Neural cell (in vitro differentiated cells): Measurements from ENCODE around the gene PRKAG2. TPM values are rescaled to one million over a fixed set of nuclear protein-coding genes. Genes with fewer than 3 reads are reported as not detected.
"Not testable (repeated sequence)": the region's sequence is repeated elsewhere in the genome, so short reads cannot be mapped to it uniquely, and the experiment has no call there.

Experiments used
- H2AFZ ChIP-seq: fragments of 200-600, 300-800 bp; sonication (generic), shearing (Covaris generic); 2 replicates; pipeline ENCODE4 v1.6.0; 2014; ENCODE audit warnings: low read depth, mild to moderate bottlenecking, antibody characterized with exemption, low read length, moderate library complexity
- H3F3A ChIP-seq: fragments of 200-600 bp; shearing (Covaris generic); 2 replicates; pipeline ENCODE4 v1.6.1; 2016; ENCODE audit warnings: mild to moderate bottlenecking, moderate library complexity, mixed read lengths, antibody characterized with exemption, low read length; ENCODE audit not compliant: insufficient read depth, poor library complexity, severe bottlenecking
- H3K27ac ChIP-seq: fragments of 200-600, 300-800 bp; sonication (generic), shearing (Covaris generic); 2 replicates; pipeline ENCODE4 v1.5.1; 2014; ENCODE audit warnings: mild to moderate bottlenecking, low read length, moderate library complexity
- H3K27me3 ChIP-seq: fragments of 300-800, 200-600 bp; sonication (generic), shearing (Covaris generic); 2 replicates; pipeline ENCODE4 v1.6.0; 2014; ENCODE audit warnings: mild to moderate bottlenecking, low read depth, low read length, moderate library complexity; ENCODE audit not compliant: insufficient read depth
- H3K36me3 ChIP-seq: fragments of 300-800, 200-600 bp; sonication (generic), shearing (Covaris generic); 2 replicates; pipeline ENCODE4 v1.5.1; 2014; ENCODE audit warnings: mild to moderate bottlenecking, antibody characterized with exemption, low read length, moderate library complexity; ENCODE audit not compliant: insufficient read depth
- H3K4me2 ChIP-seq: fragments of 300-800, 200-600 bp; sonication (generic), shearing (Covaris generic); 2 replicates; pipeline ENCODE4 v1.6.0; 2014; ENCODE audit warnings: mild to moderate bottlenecking, low read length
- H3K4me3 ChIP-seq: fragments of 300-800, 200-600 bp; sonication (generic), shearing (Covaris generic); 2 replicates; pipeline ENCODE4 v1.5.1; 2014; ENCODE audit warnings: mild to moderate bottlenecking, low read length, moderate library complexity
- H3K79me2 ChIP-seq: fragments of 200-600 bp; shearing (Covaris generic); replicated peaks from 2 replicates; pipeline ENCODE4 v1.6.0; 2014; ENCODE audit warnings: mild to moderate bottlenecking, low read length, moderate library complexity; ENCODE audit not compliant: insufficient read depth
- H3K9ac ChIP-seq: fragments of 300-800, 200-600 bp; sonication (generic), shearing (Covaris generic); 2 replicates; pipeline ENCODE4 v1.6.1; 2016; ENCODE audit warnings: mild to moderate bottlenecking, low read length, mixed read lengths
- H3K9me2 ChIP-seq: fragments of 200-600 bp; shearing (Covaris generic); 2 replicates; pipeline ENCODE4 v1.6.1; 2016; ENCODE audit warnings: mild to moderate bottlenecking, low read length, mixed read lengths; ENCODE audit not compliant: insufficient read depth
- H3K9me3 ChIP-seq: fragments of 200-600, 300-800 bp; sonication (generic), shearing (Covaris generic); 2 replicates; pipeline ENCODE4 v1.6.1; 2016; ENCODE audit warnings: mild to moderate bottlenecking, mixed run types, low read length, moderate library complexity, mixed read lengths
- H4K20me1 ChIP-seq: fragments of 200-600 bp; shearing (Covaris generic); 2 replicates; pipeline ENCODE4 v1.6.1; 2016; ENCODE audit warnings: mild to moderate bottlenecking, mixed run types; ENCODE audit not compliant: insufficient read depth
- CTCF ChIP-seq: fragments of 450-650 bp; IDR thresholded peaks from 2 replicates; pipeline ENCODE4 v1.5.1; 2014; ENCODE audit warnings: antibody characterized with exemption, mild to moderate bottlenecking, moderate library complexity; ENCODE audit not compliant: poor library complexity, severe bottlenecking
- EP300 ChIP-seq: fragments of 450-650 bp; conservative IDR thresholded peaks from 2 replicates; pipeline ENCODE4 v1.6.1; 2014; ENCODE audit warnings: antibody characterized with exemption, mild to moderate bottlenecking, moderate library complexity; ENCODE audit not compliant: poor library complexity, severe bottlenecking
- EZH2 ChIP-seq: fragments of 200-600, 300-800 bp; shearing (Covaris generic), sonication (generic); IDR thresholded peaks from 2 replicates; pipeline ENCODE4 v1.6.1; 2014; ENCODE audit warnings: antibody characterized with exemption, low read length, borderline replicate concordance, mild to moderate bottlenecking; ENCODE audit not compliant: insufficient read depth, poor library complexity, severe bottlenecking
- MXI1 ChIP-seq: fragments of 450-650 bp; conservative IDR thresholded peaks from 2 replicates; pipeline ENCODE4 v1.6.1; 2014; ENCODE audit warnings: antibody characterized with exemption, mild to moderate bottlenecking; ENCODE audit not compliant: poor library complexity, severe bottlenecking
- POLR2AphosphoS5 ChIP-seq: IDR thresholded peaks from 2 replicates; pipeline ENCODE4 v1.6.1; 2012
- RAD21 ChIP-seq: fragments of 450-650 bp; conservative IDR thresholded peaks from 2 replicates; pipeline ENCODE4 v1.6.1; 2014; ENCODE audit warnings: antibody characterized with exemption, mild to moderate bottlenecking, moderate library complexity
- REST ChIP-seq: IDR thresholded peaks from 2 replicates; pipeline ENCODE4 v1.6.1; 2012; ENCODE audit warnings: borderline replicate concordance
- SMC3 ChIP-seq: fragments of 450-650 bp; conservative IDR thresholded peaks from 2 replicates; pipeline ENCODE4 v1.6.1; 2014; ENCODE audit warnings: antibody characterized with exemption, mild to moderate bottlenecking, moderate library complexity; ENCODE audit not compliant: poor library complexity
- TAF1 ChIP-seq: IDR thresholded peaks from 2 replicates; pipeline ENCODE4 v1.6.1; 2012; ENCODE audit warnings: low read depth
- polyA plus RNA-seq: library from polyadenylated mRNA; depleted of rRNA; stranded (reverse); fragments of >200 nt; gene quantifications from 2 replicates; pipeline ENCODE4 v1.2.3, GENCODE V29; 2014

The PRKAG2 gene
- polyA plus RNA-seq, 1 donor from 2014 or later = 22.9 TPM

GRCh38 chr7:151783958-151784575 lies 92.8 kb downstream of the PRKAG2 start:
- no peak overlapping the region for H3K9ac ChIP-seq
- no peak overlapping the region for H3K27ac ChIP-seq
- H3K79me2 ChIP-seq = no peaks in the 10 kb centered on the region
- H3K4me2 ChIP-seq = no peak overlapping the region
- H4K20me1 ChIP-seq = no peaks in the 10 kb centered on the region
- no peak overlapping the region for H3K4me3 ChIP-seq
- H3F3A ChIP-seq = no peaks in the 10 kb centered on the region
- H3K36me3 ChIP-seq = no peaks in the 10 kb centered on the region
- H3K27me3 ChIP-seq = peaks cover 8% of the 10 kb centered on the region
- TF ChIP-seq POLR2AphosphoS5 (no peak), EP300 (no peak), REST (no peak), TAF1 (no peak), MXI1 (no peak), SMC3 (no peak), CTCF (no peak), RAD21 (no peak), EZH2 (no peak)
- no peaks in the 10 kb centered on the region for H3K9me2 ChIP-seq
- no peaks in the 10 kb centered on the region for H3K9me3 ChIP-seq
- no peak overlapping the region for H2AFZ ChIP-seq

- no peak overlapping the region for H3K9ac ChIP-seq
- H3K4me2 ChIP-seq = no peak overlapping the region
- H4K20me1 ChIP-seq = no peaks in the 10 kb centered on the region
- H3K27ac ChIP-seq = no peak overlapping the region
- no peaks in the 10 kb centered on the region for H3K9me2 ChIP-seq
- H3K9me3 ChIP-seq = no peaks in the 10 kb centered on the region
- TF ChIP-seq SMC3 (peak; percentile 61), CTCF (peak; percentile 64), EZH2 (no peak), MXI1 (no peak), EP300 (no peak), RAD21 (peak; percentile 51), POLR2AphosphoS5 (no peak)
- H3K36me3 ChIP-seq = no peaks in the 10 kb centered on the region
- peaks cover 8% of the 10 kb centered on the region for H3K27me3 ChIP-seq
- no peaks in the 10 kb centered on the region for H3F3A ChIP-seq
- no peaks in the 10 kb centered on the region for H3K79me2 ChIP-seq
- H3K4me3 ChIP-seq = no peak overlapping the region
- no peak overlapping the region for H2AFZ ChIP-seq
These were observed 94.1 kb downstream of the PRKAG2 start for GRCh38 chr7:151782598-151783448.

GRCh38 chr7:151782256-151782597 lies 94.7 kb downstream of the PRKAG2 start:
- not testable (repeated sequence) for H3K27me3 ChIP-seq, H2AFZ ChIP-seq, H3K4me2 ChIP-seq, H3K36me3 ChIP-seq, H3K9me2 ChIP-seq, H3K79me2 ChIP-seq, H3K9ac ChIP-seq, H3F3A ChIP-seq, H4K20me1 ChIP-seq, H3K4me3 ChIP-seq, H3K27ac ChIP-seq, H3K9me3 ChIP-seq
